Eye (tissue), 1 donor: ENCODE measurements around the gene AP5Z1.
A peak's percentile ranks its signal among the peaks of the same experiment; 100 is the strongest.

Experiments used
- DNase-seq: peaks from one replicate; pipeline ENCODE4 v3.0.0-alpha.2; 2015

The AP5Z1 gene

GRCh38 chr7:4824120-4824775 lies 48.8 kb downstream of the AP5Z1 start:
- no peak for DNase-seq

GRCh38 chr7:4825081-4825480 lies 49.7 kb downstream of the AP5Z1 start:
- DNase-seq = no peak

DNA sequence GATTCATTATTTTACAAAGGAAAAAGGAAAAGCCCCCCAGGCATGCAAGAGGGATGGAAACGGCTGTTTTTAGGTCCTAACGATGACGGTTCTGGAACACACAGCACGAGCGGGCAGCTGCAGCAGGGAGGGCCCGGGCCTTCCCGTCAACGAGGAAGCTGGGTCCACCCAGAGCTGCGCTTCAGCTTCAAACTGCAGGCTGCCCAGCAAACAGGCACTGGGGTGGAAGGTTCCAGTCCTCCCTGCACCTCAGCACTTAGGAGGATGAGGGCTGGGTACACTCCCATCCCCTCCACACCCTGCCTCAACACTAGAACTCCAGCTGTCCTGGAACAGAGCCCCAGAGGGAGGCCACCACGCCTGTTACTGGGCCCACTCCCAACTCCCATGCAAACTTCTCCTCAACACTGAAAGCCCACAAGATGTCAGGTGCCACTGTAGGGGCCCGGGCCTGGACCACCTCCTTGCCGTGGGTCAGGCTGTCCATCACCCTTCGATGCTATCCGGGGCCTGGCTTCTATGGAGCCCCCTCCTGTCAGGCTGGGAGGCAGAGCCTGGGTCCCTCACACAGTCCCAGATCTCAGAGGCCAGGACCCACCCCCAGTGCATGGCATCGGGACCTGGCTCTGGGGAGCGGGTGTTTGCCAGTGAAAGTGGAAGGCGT lies 53.4 kb downstream of the AP5Z1 start:
- DNase-seq = no peak

- peak; percentile 91 for DNase-seq
Measured at GRCh38 chr7:4830176-4830575, 54.8 kb downstream of the AP5Z1 start.

DNA sequence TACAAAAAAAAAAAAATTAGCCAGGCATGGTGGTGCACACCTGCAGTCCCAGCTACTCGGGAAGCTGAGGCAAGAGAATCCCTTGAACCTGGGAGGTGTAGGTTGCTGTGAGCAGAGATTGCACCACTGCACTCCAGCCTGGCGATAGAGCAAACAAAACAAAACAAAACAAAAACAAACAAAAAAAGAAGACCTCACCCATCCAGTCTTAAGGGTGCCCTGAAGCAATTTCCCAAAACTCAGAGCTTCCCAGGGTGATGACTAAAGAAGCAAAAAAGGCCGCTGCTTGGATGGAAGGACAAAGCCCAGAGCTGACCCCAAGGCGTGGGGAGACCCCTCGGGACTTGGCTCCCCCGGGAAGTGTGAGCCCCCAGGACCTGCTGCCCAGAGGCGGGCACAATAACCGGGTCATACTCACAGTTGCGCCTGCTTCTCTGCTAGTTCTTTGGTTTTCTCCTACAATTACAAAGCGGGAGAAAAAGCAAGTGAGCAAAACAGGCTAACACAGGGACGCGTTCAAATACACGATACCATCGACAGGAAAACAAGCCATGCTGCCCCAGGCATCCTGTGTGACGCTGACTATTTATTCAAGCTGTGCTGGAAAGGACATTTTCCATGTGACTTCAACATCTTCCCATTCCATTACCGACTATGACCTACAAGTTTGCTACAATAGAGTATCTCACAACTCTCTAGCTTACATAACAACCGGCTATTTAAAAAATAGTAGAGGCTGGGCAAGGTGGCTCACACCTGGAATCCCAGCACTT lies 56.5 kb downstream of the AP5Z1 start:
- DNase-seq = no peak

DNA sequence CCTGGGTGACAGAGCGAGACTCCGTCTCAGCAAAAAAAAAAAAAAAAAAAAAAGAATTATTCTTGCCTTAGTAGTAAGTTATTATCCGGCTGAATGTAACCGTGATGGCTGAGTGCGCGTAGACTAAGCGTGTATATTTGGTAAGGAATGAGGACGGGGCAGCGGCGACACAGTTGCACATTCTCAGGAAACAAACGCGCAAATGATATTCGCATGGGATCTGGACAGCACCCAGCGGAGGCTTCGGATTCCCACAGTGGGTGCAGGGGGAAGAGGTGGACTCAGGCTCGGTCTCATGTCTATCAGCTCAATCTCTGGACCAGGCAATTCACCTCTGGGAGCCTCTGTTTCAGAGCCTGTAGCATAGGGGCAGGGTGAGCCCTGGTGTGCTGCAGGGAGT lies 57.3 kb downstream of the AP5Z1 start:
- no peak for DNase-seq

DNA sequence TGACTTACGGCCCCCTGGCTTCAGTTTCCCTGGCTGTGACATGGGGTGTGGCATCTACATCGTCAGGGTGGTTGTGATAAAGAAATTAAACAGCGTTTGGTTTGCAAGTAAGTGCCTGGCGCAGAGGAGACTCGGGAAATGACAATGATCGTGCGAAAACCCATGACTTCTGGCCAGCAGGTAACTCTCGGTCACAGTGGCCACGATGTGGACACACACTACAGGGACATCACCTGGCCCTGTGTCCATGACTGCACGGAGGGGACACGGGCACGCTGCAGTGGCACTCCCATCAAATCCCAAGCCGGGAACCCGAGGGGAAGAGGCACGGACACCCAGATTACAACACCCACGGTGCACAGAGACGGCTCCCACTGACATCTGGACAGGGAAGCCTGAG lies 57.8 kb downstream of the AP5Z1 start:
- no peak for DNase-seq

GRCh38 chr7:4833691-4834600 lies 58.5 kb downstream of the AP5Z1 start:
- no peak for DNase-seq

DNA sequence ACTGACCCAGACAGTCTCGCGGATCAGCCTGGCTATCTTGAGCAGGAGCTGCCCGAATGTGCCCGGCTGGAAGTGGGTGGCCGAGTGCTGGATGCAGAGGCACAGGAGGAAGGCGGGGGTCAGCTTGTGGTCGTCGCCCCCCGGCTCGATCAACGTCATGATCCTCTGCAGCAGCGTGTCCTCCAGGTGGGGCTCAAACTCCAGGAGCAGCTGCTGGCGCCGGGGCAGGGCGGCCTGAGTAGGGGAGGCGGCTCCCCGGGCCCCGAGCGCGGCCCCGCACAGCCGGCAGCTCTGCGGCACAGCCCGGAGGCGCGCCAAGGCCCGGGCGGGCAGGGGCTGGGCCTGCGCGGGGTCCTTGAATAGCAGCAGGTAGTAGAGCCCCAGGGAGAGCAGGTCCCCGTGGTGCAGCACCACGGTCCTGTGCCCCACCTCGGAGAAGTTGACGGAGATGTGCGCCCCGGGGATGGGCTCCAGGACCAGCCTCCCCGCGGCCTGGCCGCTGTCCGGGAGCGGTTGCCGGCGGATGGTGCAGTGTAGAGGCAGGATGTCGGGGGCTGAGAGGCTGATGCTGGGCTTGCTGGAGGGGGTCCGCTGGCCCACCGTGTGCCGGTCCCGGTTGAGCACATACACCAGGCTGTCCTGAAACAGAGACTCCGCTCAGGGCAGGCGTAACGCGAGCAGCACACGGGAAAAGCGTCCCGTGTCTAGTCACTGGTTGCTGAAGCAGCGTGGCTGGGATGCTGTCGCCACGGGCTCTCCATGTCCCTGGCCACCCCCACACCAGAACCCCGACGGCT lies 59.4 kb downstream of the AP5Z1 start:
- no peak for DNase-seq

GRCh38 chr7:4835398-4836205 lies 60.2 kb downstream of the AP5Z1 start:
- no peak for DNase-seq

GRCh38 chr7:4836206-4836661 lies 60.8 kb downstream of the AP5Z1 start:
- DNase-seq = no peak

DNA sequence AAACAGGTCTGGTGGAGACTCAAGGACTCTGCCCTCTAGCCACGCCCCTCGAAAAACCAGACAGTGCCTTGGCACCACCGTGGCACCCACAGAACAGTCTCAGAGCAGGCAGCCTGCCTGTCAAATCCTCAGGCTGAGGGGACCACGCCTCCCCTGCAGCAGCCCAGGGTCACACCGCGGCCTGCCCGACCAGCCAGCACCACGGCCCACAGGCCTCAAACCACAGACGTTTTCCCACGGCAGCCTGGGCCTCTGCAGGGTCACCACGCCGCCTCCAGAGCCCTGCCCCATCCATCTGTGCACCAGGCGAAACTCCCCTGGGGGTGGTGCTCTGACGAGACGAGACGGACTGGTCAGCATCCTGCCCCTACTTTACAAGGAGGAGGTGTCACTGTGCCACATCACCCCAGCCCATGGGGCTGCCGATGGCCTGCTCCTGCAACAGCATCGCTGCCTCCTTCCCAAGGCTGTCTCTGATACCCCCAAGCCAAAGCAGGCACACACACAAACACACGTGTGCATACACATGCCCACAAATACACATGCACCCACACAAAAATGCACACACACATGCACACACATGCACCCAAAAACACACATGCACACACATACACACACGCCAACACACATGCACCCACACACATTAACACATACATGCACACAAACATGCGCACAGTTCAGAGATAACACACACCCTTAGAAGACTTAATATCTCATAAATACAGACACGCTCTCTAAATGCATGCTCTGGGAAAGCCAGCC lies 61.8 kb downstream of the AP5Z1 start:
- DNase-seq = peak; percentile 56

- DNase-seq = peak; percentile 77
Measured at GRCh38 chr7:4837803-4838625, 62.6 kb downstream of the AP5Z1 start.

DNA sequence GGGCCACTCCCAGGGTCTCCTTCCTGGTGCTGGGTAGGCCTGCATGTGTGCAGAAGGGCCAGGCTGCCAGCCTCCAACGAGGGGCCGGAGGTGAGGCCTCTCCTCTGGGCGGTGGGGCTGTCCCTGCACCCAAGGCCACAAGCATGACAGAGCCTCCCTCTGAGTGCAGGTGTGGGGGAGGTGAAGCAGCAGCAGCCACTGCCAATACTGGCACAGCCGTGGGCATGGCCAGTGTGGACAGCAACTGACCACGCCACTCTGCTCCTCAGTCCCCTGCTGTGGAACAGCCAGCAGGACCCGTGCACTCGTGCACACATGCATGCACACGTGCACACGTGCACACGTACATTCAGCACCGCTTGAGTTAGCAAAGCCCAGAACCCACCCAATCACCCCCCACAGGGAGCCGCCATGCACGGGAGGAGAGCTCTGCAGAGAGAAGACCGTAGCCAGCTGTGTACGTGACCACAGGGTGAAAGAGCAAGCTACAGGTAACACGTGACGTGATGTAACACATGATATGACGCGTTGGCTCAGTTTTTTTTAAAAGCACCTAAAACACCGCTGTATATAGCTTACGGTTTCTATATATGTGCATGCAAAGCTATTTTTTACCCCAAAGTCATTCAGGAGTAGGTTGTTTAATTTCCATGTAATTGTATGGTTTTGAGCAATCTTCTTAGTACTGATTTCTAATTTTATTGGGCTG lies 63.4 kb downstream of the AP5Z1 start:
- DNase-seq = peak; percentile 21

DNA sequence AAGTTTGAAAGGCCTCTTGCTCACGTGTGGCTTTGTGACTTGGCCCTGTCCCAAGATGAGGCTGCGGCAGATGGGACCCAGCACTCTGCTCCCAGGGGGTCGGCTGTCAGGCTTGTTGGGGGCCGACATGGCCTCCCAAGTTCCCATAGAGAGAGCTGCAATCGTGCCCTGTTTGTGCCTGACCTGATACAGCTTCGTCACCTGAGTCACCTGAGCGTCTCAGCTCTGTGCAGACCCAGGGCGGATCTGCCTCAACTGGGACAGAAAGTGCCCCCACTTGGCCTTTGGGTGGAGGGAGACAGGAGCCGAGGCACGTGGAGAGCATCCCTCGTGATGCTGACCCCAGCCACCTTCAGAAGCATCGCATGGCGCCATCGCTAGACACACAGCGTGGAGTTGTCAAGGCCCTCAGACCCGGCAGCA lies 64.7 kb downstream of the AP5Z1 start:
- DNase-seq = no peak
